GM12891 (cell line): ENCODE measurements around the gene ANXA7. TPM values are rescaled to one million over a fixed set of nuclear protein-coding genes. Genes with fewer than 3 reads are reported as not detected.

Experiments
- DNase-seq: peaks from one replicate; pipeline ENCODE4 v3.0.0; 2011; ENCODE audit warnings: low spot score; ENCODE audit not compliant: insufficient read length
- FAIRE-seq: peaks from 2 replicates; lab custom pipeline; 2011; peaks lifted over from hg19 to GRCh38; lab: Jason Lieb, UNC
- PAX5 ChIP-seq: IDR thresholded peaks from 2 replicates; pipeline ENCODE4 v1.6.1; 2011; ENCODE audit warnings: low read length, moderate library complexity, mild to moderate bottlenecking; ENCODE audit not compliant: insufficient read depth, severe bottlenecking
- POLR2A ChIP-seq: IDR thresholded peaks from 2 replicates; pipeline ENCODE4 v1.6.1; 2011; ENCODE audit warnings: low read depth, low read length, control low read depth
- POLR2AphosphoS5 ChIP-seq: IDR thresholded peaks from 2 replicates; pipeline ENCODE4 v1.6.1; 2011; ENCODE audit warnings: low read depth, low read length, control low read depth
- POU2F2 ChIP-seq: IDR thresholded peaks from 2 replicates; pipeline ENCODE4 v1.6.1; 2011; ENCODE audit warnings: low read depth, mild to moderate bottlenecking, control low read depth, low read length, moderate library complexity
- SPI1 ChIP-seq: IDR thresholded peaks from 2 replicates; pipeline ENCODE4 v1.6.1; 2011; ENCODE audit warnings: low read depth, low read length, control low read depth
- TAF1 ChIP-seq: IDR thresholded peaks from 2 replicates; pipeline ENCODE4 v1.6.1; 2011; ENCODE audit warnings: low read depth, low read length, control low read depth
- polyA plus RNA-seq: library from polyadenylated mRNA; unstranded; fragments of >200 nt; gene quantifications from one replicate; pipeline ENCODE4 v1.2.1, GENCODE V29; 2012; ENCODE audit warnings: low read depth, missing spikeins, inconsistent platforms; ENCODE audit not compliant: missing spikeins

Gene ANXA7
- polyA plus RNA-seq: 71.7 TPM

GRCh38 chr10:73413528-73414229, at the start of gene ANXA7:
TSS of gene ANXA7 (minus strand) at chr10:73414058. CDS start at chr10:73400856, 13,202 bp downstream.
- peak; percentile 92 for DNase-seq
- TF ChIP-seq POLR2A: peak; percentile 53; the same call in 1 of the 2 replicates
- no peak for TF ChIP-seq PAX5
- no peak; the same call in 1 of the 2 replicates for TF ChIP-seq POU2F2
- TF ChIP-seq TAF1: peak; percentile 9; the same call in 1 of the 2 replicates
- no peak for TF ChIP-seq SPI1
- TF ChIP-seq POLR2AphosphoS5: peak; percentile 67
- peak; percentile 47 for FAIRE-seq

GRCh38 chr10:73460897-73461296, 47.0 kb upstream of the ANXA7 start:
- FAIRE-seq: peak; percentile 31
- TF ChIP-seq POU2F2 (no peak), SPI1 (no peak), TAF1 (no peak), POLR2AphosphoS5 (no peak), POLR2A (no peak), PAX5 (no peak)
- DNase-seq: no peak

GRCh38 chr10:73459683-73460314, 45.9 kb upstream of the ANXA7 start:
- FAIRE-seq (no peak), DNase-seq (no peak)
- TF ChIP-seq PAX5: no peak
- no peak for TF ChIP-seq POLR2AphosphoS5
- no peak for TF ChIP-seq TAF1
- TF ChIP-seq POU2F2: no peak
- no peak for TF ChIP-seq SPI1
- TF ChIP-seq POLR2A: no peak

GRCh38 chr10:73456187-73456890, 42.5 kb upstream of the ANXA7 start:
- DNase-seq (no peak), FAIRE-seq (peak; percentile 40)
- TF ChIP-seq TAF1 (no peak), POLR2AphosphoS5 (no peak), POU2F2 (no peak), POLR2A (no peak), PAX5 (no peak), SPI1 (no peak)

GRCh38 chr10:73449113-73449512, 35.3 kb upstream of the ANXA7 start:
- TF ChIP-seq POLR2A: no peak
- TF ChIP-seq POLR2AphosphoS5: no peak
- TF ChIP-seq PAX5: no peak
- FAIRE-seq: no peak
- DNase-seq: no peak

GRCh38 chr10:73448384-73448783, 34.5 kb upstream of the ANXA7 start:
- TF ChIP-seq SPI1: no peak
- TF ChIP-seq POLR2AphosphoS5: no peak
- TF ChIP-seq PAX5: no peak
- TF ChIP-seq POLR2A: no peak
- no peak for TF ChIP-seq TAF1
- no peak for TF ChIP-seq POU2F2
- DNase-seq: no peak
- peak; percentile 48 for FAIRE-seq

- no peak for FAIRE-seq
- TF ChIP-seq PAX5 (no peak), SPI1 (no peak), POU2F2 (no peak), POLR2AphosphoS5 (no peak)
- DNase-seq: no peak
Observed at GRCh38 chr10:73446926-73447325, 33.1 kb upstream of the ANXA7 start.

- FAIRE-seq: no peak
- TF ChIP-seq PAX5 (no peak), TAF1 (no peak), SPI1 (no peak), POLR2A (no peak), POU2F2 (no peak), POLR2AphosphoS5 (no peak)
Observed at GRCh38 chr10:73444457-73444856, 30.6 kb upstream of the ANXA7 start.

More at GRCh38 chr10:73444457-73444856, 30.6 kb upstream of the ANXA7 start:
- DNase-seq: no peak
